ENCODE measurements around the gene ARHGAP8.
A peak's percentile ranks its signal among the peaks of the same experiment; 100 is the strongest.
"Not testable (repeated sequence)": the region's sequence is repeated elsewhere in the genome, so short reads cannot be mapped to it uniquely, and the experiment has no call there.

Gene ARHGAP8

GRCh38 chr22:44740307-44740706, 12.1 kb upstream of the ARHGAP8 start:
- DNase-seq: no peak

GRCh38 chr22:44741929-44742328, 10.4 kb upstream of the ARHGAP8 start:
- DNase-seq: no peak

GRCh38 chr22:44743247-44743646, 9.1 kb upstream of the ARHGAP8 start:
- no peak for DNase-seq

- DNase-seq: no peak
These were observed 8.6 kb upstream of the ARHGAP8 start for GRCh38 chr22:44743804-44744211.

GRCh38 chr22:44745853-44746789, 6.3 kb upstream of the ARHGAP8 start:
- DNase-seq: no peak

- not testable (repeated sequence) for DNase-seq
These were observed 4.6 kb upstream of the ARHGAP8 start for GRCh38 chr22:44747784-44748127.

- DNase-seq: no peak
These were observed 3.9 kb upstream of the ARHGAP8 start for GRCh38 chr22:44748524-44748923.

GRCh38 chr22:44750481-44750880, 1.9 kb upstream of the ARHGAP8 start:
- no peak for DNase-seq

- DNase-seq: no peak
These were observed 1.0 kb downstream of the ARHGAP8 start for GRCh38 chr22:44753189-44754042.

- no peak for DNase-seq
These were observed 2.6 kb downstream of the ARHGAP8 start for GRCh38 chr22:44754998-44755397.

- no peak for DNase-seq
These were observed 3.0 kb downstream of the ARHGAP8 start for GRCh38 chr22:44755417-44755816.

GRCh38 chr22:44755956-44756361, 3.6 kb downstream of the ARHGAP8 start:
- DNase-seq: no peak

GRCh38 chr22:44758344-44758973, 6.1 kb downstream of the ARHGAP8 start:
- peak; percentile 83 for DNase-seq

- DNase-seq: no peak
These were observed 6.6 kb downstream of the ARHGAP8 start for GRCh38 chr22:44759001-44759400.

- no peak for DNase-seq
These were observed 7.3 kb downstream of the ARHGAP8 start for GRCh38 chr22:44759430-44760310.

- no peak for DNase-seq
These were observed 8.1 kb downstream of the ARHGAP8 start for GRCh38 chr22:44760476-44760875.

GRCh38 chr22:44761025-44761424, 8.7 kb downstream of the ARHGAP8 start:
- no peak for DNase-seq

GRCh38 chr22:44764373-44764772, 12.0 kb downstream of the ARHGAP8 start:
- no peak for DNase-seq

- no peak for DNase-seq
These were observed 12.6 kb downstream of the ARHGAP8 start for GRCh38 chr22:44764974-44765373.

- no peak for DNase-seq
These were observed 13.4 kb downstream of the ARHGAP8 start for GRCh38 chr22:44765571-44766285.

- no peak for DNase-seq
These were observed 20.7 kb downstream of the ARHGAP8 start for GRCh38 chr22:44773082-44773481.

GRCh38 chr22:44775862-44776261, 23.5 kb downstream of the ARHGAP8 start:
- no peak for DNase-seq

Data from NCI-H1694 (cell line).